OCI-LY3 (cell line): ENCODE data around the gene EGFLAM.

Experiments used
- CTCF ChIP-seq: fragments of 200-600, 300-600 bp; sonication (generic); IDR thresholded peaks from 2 replicates; pipeline ENCODE4 v1.5.1; 2014; ENCODE audit warnings: antibody characterized with exemption, low read length, low read depth
- EZH2phosphoT487 ChIP-seq: fragments of 200-600 bp; shearing (Covaris generic); IDR thresholded peaks from 2 replicates; pipeline ENCODE4 v1.6.1; 2018; ENCODE audit warnings: antibody characterized with exemption, mixed run types, low read depth

- TF ChIP-seq CTCF (no peak), EZH2phosphoT487 (no peak)
Observed at GRCh38 chr5:38422622-38423021, 164.3 kb downstream of the EGFLAM start.
